PFSK-1 (cell line): ENCODE data around the gene CTNNA3.

ENCODE experiments used
- FOXP2 ChIP-seq: optimal IDR thresholded peaks from 2 replicates; pipeline ENCODE3; 2011; ENCODE audit warnings: borderline replicate concordance, control low read depth, inconsistent platforms; ENCODE audit not compliant: insufficient read depth; ENCODE audit errors: extremely low read length, extremely low read depth
- POLR2AphosphoS5 ChIP-seq: IDR thresholded peaks from 2 replicates; pipeline ENCODE4 v1.6.1; 2012; ENCODE audit warnings: low read depth, mild to moderate bottlenecking, control low read depth, low read length, moderate library complexity
- REST ChIP-seq, 2 experiments: IDR thresholded peaks; 2 replicates each; pipeline versions ENCODE4 v1.6.1 to v1.8.0; 2011 to 2012; ENCODE audit warnings: low read depth in 2 of 2, low read length in 2 of 2, control low read depth in 1 of 2, inconsistent platforms in 1 of 2, mild to moderate bottlenecking in 1 of 2, moderate library complexity in 1 of 2; ENCODE audit not compliant: insufficient read depth in 1 of 2
- SIN3A ChIP-seq: IDR thresholded peaks from 2 replicates; pipeline ENCODE4 v1.6.1; 2012; ENCODE audit warnings: mild to moderate bottlenecking, low read length, moderate library complexity, borderline replicate concordance; ENCODE audit not compliant: insufficient read depth
- TAF1 ChIP-seq: IDR thresholded peaks from 2 replicates; pipeline ENCODE4 v1.6.1; 2012; ENCODE audit warnings: low read length, control low read depth, borderline replicate concordance; ENCODE audit not compliant: insufficient read depth

CTNNA3 gene

GRCh38 chr10:66792441-66792840 lies 903.6 kb downstream of the CTNNA3 start:
- TF ChIP-seq TAF1: no peak
- no peak for TF ChIP-seq FOXP2
- no peak for TF ChIP-seq POLR2AphosphoS5
- TF ChIP-seq REST (IDR thresholded peaks at IDR 0.05; ENCODE audit: insufficient read depth in 1 of 2, low read depth in 2 of 2, low read length in 2 of 2): no peak
- no peak for TF ChIP-seq SIN3A

GRCh38 chr10:66788178-66788987 lies 907.6 kb downstream of the CTNNA3 start:
- TF ChIP-seq TAF1 (no peak), SIN3A (no peak), POLR2AphosphoS5 (no peak), REST (IDR thresholded peaks at IDR 0.05; ENCODE audit: insufficient read depth in 1 of 2, low read depth in 2 of 2, low read length in 2 of 2) (no peak), FOXP2 (no peak)

GRCh38 chr10:66786709-66787108 lies 909.3 kb downstream of the CTNNA3 start:
- TF ChIP-seq SIN3A: no peak
- TF ChIP-seq TAF1: no peak
- no peak for TF ChIP-seq POLR2AphosphoS5
- no peak for TF ChIP-seq REST (IDR thresholded peaks at IDR 0.05; ENCODE audit: insufficient read depth in 1 of 2, low read depth in 2 of 2, low read length in 2 of 2)
- TF ChIP-seq FOXP2: no peak

DNA sequence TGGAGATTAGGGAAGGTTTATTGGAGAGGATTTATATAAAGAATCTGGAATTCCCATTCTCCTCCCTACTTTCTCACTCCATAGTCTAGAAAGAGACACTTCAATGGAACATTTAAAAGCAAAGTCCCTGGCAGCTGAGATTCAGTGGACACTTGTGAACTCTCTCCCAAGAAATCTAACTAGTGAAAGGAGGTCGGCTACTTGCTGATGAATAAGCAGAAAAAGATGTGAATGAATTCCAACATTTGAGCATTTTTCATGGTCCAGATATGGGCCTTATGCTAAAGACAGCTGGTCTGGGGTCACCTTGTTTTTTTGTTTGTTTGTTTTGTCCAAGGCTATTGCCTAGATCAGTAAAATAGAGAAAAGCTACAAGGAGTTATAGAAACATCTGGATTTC lies 911.2 kb downstream of the CTNNA3 start:
- no peak for TF ChIP-seq SIN3A
- no peak for TF ChIP-seq TAF1
- no peak for TF ChIP-seq REST (IDR thresholded peaks at IDR 0.05; ENCODE audit: insufficient read depth in 1 of 2, low read depth in 2 of 2, low read length in 2 of 2)
- TF ChIP-seq FOXP2: no peak
- no peak for TF ChIP-seq POLR2AphosphoS5

DNA sequence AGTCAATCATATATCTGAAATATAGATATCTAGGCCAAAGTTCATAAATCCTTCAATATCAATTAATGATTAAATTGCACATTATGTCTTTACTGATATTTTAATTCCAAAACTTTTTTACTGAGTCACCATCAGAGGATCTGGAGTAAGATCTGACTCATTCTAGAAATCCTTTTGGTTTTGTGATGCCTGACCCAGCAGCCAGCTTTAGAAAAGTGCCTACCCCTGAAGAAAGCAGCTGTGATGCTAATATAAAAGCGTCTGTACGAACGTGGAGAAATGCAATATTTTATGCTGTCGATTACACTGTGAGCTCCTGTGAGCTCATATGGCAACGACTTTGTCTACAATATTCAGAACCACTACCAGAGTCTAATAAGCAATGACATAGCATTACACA lies 912.7 kb downstream of the CTNNA3 start:
- TF ChIP-seq SIN3A (no peak), TAF1 (no peak), FOXP2 (no peak), REST (IDR thresholded peaks at IDR 0.05; ENCODE audit: insufficient read depth in 1 of 2, low read depth in 2 of 2, low read length in 2 of 2) (no peak), POLR2AphosphoS5 (no peak)
